Measurements from ENCODE around the gene CNTLN.

CNTLN gene, protein sequence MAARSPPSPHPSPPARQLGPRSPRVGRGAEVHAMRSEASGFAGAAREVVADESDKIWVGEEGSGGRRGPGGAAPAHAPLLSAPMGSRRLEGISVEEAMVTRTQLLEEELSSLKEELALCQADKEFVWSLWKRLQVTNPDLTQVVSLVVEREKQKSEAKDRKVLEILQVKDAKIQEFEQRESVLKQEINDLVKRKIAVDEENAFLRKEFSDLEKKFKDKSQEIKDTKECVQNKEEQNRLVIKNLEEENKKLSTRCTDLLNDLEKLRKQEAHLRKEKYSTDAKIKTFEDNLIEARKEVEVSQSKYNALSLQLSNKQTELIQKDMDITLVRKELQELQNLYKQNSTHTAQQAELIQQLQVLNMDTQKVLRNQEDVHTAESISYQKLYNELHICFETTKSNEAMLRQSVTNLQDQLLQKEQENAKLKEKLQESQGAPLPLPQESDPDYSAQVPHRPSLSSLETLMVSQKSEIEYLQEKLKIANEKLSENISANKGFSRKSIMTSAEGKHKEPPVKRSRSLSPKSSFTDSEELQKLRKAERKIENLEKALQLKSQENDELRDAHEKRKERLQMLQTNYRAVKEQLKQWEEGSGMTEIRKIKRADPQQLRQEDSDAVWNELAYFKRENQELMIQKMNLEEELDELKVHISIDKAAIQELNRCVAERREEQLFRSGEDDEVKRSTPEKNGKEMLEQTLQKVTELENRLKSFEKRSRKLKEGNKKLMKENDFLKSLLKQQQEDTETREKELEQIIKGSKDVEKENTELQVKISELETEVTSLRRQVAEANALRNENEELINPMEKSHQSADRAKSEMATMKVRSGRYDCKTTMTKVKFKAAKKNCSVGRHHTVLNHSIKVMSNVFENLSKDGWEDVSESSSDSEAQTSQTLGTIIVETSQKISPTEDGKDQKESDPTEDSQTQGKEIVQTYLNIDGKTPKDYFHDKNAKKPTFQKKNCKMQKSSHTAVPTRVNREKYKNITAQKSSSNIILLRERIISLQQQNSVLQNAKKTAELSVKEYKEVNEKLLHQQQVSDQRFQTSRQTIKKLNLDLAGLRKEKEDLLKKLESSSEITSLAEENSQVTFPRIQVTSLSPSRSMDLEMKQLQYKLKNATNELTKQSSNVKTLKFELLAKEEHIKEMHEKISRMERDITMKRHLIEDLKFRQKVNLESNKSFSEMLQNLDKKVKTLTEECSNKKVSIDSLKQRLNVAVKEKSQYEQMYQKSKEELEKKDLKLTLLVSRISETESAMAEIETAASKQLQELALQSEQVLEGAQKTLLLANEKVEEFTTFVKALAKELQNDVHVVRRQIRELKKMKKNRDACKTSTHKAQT (N-terminal part only)

DNA sequence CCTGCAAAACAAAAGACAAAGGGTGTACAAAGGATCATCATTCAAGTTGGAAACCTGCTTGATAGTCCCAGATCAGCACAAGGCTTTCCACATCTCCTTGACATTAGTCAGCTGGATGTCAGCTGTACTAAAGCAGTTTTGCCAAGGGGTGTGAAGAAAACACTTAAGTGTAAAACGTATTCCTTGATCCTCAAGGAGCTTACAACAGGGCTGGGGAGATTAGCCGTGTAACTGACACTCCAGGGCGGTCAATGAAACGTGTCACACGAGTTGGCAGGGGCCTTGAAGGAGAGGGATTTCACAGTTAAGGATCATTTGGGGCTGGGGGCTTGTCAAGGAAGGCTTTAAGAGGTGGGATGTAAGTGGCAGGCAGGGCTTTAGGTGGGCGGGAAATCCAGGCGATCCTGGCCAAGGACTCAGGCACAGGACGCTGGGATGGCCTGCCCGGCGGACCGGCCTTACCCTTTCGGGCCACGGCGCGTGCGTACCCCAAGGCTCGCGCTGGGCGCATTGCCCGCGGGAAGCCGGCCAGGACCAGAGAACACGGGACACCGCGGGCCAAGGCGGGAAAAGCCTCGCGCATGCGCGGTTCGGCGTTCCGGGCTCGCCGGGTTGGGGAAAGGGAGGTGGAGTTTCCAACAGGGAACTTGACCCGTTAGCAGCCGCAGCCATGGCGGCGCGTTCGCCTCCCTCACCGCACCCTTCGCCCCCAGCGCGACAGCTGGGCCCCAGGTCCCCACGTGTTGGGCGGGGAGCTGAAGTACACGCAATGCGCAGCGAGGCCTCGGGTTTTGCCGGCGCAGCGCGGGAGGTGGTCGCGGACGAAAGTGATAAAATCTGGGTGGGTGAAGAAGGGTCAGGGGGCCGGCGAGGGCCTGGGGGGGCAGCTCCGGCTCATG is at the start of gene CNTLN:
Gene CNTLN, plus strand, starts transcription at position 645 of the 899 bp plus-strand sequence. Its CDS starts 26 bp downstream, at position 671.
- peak; percentile 50 to 55 for DNase-seq

- DNase-seq: no peak
Measured at GRCh38 chr9:17088566-17088965, 46.3 kb upstream of the CNTLN start.

GRCh38 chr9:17090041-17090440 is 44.8 kb upstream of the CNTLN start:
- DNase-seq: no peak

DNA sequence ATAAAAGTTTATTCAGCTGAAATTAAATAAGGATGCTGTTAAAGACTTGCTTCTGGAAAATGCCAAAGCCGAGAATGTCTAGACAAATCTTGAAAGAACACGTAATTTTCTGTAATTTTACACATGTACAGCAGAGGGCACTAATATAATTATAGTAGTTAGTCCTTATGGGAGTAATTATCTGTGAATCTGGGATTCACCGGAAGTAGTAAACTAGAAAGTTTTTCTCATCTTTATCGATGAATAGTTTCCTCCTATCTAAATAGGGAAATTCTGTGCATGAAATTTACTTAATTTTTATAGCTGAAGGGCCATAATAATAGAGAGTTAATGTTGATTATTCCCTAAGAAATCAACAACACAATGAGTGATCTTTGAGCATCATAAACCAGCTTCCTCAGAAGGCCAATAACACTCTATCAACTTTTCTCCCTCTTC is 18.4 kb upstream of the CNTLN start:
- DNase-seq: peak in 1 of 2 experiments; percentile 9

DNA sequence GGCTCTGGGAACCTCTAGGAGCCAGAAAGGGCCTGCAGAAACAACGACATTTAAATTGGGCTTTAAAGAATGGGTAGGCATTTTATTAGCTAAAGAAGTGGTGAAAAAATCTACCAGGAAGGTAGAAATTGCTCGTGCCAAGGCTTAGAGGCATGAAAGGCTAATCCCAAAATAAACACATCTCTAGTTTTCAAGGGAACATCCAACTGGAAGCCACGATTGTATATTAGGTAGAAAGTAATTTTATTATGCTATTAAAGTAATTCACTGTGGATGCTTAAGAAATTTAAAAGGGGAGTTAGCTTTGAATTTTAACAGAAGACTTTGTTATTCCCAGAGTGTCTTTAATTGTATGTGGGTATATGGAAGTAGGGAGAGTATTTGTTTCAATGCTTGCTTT is 17.5 kb upstream of the CNTLN start:
- DNase-seq: no peak

DNA sequence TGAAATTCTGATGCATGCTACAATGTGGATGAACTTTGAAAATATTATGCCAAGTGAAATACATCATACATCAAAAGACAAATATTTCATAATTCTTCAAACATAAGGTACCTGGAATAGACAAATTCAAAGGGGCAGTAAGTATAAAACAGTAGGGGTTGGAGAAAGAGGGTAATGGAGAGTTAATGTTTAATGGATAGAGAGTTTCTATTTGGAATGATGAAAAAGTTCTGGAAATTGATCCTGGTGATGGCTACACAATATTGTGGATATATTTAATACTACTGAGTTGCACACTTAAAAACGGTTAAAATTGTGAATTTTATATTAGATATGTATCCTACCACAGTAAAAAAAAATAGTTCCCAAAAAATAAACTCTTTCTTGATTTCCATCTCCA is 14.6 kb upstream of the CNTLN start:
- no peak for DNase-seq

DNA sequence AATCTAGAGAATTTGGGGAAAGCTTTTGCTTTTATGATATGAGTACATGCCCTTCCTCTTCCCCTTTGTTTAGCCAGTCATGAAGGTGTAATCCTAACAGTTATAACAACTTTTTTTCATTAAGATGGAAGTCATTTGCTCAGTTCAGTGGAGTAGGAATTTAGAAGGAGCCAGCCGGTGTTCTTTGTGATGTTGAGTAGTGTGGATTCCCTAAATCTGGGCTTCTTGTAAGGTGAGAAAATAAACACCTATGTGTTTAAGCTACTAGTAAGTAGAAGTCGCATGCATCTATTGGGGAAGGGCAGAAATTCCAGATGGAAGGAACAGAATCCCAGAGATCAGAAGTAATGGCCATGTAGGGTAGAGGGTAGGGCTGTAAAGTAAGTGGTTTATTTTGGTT is 13.6 kb upstream of the CNTLN start:
- DNase-seq: no peak

DNA sequence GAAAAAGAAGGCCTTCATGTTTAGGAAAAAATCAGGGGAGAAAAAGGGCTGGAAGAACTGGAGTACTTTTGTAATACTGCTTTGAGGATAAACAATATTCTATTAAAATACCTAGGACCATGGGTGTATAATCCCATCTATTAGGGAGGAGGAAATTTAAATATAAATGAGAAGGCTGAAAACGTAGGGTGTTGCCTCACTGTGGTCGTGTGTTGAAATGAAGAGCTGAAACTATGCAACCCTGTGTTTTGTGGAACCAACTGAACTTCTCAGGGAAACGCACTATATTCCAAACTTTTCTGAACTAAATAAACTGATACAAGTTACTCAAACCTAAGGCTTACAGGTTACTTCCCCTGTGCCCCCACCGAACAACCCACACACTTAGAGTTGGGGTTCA is 4.5 kb upstream of the CNTLN start:
- no peak for DNase-seq

DNA sequence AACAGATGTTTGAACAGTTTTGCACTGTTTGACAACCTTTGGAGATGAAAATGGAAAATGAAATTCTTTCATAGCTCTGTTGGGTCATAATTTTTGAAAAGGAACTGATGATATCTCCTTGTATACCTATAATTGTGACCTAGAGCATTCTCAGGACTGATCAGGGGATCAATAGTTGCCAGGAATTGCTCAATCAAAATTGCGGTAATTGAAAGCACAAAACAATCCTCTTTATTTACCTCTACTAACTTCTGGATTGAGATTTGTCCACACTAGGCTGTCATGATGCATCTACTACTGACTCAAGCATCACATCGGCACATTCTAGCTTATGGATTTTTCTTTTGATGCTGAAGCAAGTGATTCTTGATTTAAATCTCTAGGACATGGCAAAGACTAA is 4.1 kb upstream of the CNTLN start:
- no peak for DNase-seq

DNA sequence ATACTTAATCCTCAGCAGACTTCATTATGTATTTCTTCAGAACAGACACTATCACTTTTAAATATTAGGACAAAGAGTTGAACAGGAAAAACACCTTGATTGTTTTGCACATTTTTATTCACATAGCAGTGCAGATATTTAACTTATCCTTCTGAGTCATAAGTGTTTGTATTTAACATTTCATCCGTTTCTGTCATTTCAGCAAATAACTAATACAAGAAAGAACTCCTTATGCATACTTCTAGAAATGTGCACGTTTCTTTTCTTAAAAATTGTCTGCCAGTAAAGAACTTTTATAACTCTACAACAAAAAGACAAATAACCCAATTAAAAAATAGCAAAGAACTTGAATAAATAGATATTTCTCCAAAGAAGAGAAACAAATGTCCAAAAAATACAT is 3.3 kb upstream of the CNTLN start:
- DNase-seq: no peak

- DNase-seq: peak in 1 of 2 experiments; percentile 35
Measured at GRCh38 chr9:17135295-17136160, 688 bp downstream of the CNTLN start.

- no peak for DNase-seq
Measured at GRCh38 chr9:17137566-17137965, 2.7 kb downstream of the CNTLN start.

DNA sequence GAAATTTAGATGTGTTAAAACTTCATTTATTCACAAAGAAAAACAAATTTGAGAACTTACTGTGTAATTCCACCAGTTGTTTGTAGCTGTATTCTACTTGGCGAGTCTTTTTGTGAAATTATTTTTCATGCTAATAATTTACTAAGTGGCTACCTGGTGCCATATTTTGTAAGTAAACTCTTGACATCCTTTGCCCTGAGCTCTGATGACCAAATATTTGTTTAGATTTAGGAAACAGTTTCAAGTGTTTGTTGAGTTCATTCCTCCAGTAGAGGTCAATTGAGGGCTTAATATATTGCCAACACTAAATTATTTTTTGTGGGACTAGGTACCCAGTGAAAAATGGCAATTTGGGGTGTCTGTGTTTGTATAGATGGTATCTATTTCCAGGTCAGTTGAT is 3.7 kb downstream of the CNTLN start:
- no peak for DNase-seq

- no peak for DNase-seq
Measured at GRCh38 chr9:17140418-17140817, 5.6 kb downstream of the CNTLN start.

DNA sequence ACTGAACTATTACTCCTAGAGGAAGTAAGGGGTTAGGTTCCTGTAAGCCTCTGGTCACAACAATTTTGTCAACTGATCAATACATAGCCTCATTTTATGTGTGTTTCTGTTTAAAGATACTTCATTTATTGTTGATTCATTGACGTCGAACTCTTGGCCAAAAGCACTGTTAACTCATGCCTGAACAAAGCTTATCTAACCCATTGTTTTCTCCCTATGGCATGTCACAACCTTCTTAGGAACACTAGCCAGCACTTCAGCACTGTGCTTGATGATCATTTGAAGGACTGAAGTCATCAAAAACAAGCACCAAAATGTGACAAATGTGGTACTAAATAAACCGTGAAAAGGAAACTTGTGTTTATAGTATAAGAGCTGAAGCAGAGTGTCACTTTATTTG is 13.5 kb downstream of the CNTLN start:
- no peak for DNase-seq

DNA sequence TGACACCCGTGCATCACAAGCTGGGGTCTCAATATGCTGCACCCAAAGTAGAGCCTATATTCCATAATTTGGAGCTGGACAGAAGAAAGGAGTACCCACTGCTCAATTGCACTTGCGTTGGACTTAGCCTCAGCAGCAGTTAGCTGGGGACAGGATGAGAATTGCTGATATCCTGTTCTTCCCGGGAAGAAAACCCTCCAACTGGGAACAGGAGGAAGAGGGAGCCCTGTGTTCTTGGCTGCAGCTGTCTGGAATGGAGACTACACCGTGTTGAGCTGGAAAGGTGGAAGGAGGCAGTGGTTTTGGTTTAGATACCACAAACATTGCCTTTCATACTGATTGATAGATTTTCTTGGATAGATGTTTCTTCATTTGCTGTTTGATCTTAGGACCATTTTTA is 24.6 kb downstream of the CNTLN start:
- no peak for DNase-seq

DNA sequence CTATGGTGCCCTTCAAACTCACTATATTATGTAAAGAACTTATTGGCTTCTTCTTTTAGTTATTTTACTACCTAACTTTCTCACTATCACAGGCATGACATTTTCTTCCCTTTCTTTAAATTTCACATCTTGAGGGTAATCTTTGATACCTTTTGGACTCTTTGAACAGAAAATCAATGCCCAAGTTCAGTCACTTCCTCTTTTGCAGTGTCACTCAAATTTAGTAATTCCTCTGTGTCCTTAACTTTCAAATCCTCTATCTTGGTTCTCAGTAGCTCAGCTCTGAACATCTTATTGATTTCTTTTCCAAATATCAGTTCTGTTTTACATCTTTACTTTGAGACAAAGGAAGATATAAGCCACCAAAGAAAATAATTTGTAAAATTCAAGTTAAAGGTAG is 25.5 kb downstream of the CNTLN start:
- no peak for DNase-seq

DNA sequence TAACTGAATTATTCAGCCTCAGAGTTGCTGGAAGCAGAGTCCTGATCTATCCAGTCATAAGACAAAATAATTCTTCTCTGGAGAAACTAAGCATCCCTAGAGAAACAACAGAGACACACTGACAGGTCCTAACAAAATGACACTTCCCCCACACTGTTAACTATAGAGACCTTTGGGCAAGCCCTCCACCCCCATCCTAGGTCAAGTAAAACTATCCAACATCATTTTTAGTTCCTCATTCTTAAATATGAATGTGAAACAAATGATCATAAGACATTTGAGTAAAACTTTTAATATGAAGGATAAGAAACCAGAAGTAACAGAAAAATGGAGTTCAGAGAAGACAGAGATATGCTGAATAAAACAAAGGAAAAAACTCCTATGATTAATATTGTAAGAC is 30.9 kb downstream of the CNTLN start:
- DNase-seq: no peak

DNA sequence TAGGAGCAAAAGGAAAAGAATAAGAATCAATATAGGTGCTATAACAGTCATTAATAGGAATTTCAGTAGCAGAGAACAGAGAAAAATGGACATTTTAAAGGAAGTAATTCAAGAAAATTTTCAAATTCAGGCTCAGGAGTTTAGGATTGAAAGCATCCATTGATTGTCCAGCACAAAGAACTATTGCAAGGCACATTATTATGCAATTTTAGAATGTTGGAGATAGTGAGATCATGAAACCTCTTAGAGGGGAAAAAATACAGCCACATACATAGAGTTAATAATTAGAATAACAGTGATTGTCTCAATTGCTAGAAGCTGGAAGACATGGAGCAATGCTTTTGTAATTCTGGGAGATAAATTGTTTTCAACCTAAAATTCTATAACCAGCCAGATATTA is 31.5 kb downstream of the CNTLN start:
- DNase-seq: no peak

DNA sequence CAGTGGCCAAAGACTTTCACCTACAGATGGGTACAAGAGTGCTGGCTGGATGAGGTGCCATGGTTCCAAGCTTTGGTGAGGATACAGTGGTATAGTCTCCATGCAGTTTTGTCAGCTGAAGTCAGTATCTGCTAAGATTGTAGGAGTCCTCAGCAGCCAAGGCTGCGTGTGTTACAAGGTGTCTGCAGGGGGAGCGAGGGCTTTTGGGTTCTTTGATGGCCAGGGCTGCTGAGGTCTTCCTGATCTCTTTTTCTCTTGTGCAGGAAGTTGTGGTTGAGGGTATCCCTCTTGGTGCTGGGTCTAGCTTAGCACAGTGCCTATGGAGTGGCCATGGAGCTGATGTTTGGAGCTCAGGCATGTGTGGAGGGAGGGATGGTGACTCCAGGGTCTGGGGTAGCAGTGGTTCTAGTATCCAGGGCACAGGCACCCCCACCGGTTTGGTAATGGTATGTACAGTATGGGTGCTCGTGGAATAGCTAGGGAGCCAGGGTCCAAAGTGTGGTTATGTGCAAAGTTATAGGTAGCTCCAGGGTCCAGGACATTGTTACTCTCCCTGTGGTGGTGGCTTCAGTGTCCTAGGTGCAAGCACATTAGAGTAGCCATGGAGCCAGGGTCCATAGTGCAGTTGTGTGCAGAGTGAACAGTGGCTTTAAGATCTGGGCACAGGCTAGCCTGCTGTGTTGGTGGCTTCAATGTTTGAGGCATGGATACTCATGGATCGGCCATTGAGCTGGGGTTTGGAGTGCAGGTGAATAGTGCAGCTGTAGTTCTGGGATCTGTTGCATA is 36.7 kb downstream of the CNTLN start:
- DNase-seq: no peak
